CD1c-positive myeloid dendritic cell (primary cell): ENCODE results near the gene CLRN3.

ENCODE experiments used
- DNase-seq: peaks from one replicate; pipeline ENCODE4 v3.0.0-alpha.2; 2016; ENCODE audit errors: extremely low spot score

CLRN3 gene

DNA sequence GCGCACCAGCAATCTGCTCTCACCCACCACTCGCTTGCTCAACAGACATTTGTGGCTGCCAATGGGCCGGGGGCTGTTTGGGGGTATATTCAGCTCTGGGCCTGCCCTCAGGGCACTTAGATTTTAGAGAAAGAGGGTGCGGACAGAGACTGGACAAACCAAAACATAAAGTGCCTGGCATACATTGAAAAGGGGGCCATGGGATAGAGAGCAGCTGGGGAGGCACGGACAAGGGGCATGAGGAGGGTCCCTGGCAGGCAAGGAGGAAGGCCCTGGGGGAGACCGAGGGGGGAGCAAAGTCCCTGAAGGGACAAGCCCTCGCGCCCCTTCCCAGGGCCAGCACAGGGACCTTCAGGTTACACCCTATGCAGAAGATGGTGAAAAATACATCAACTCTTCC lies 43.5 kb downstream of the CLRN3 start:
- no peak for DNase-seq

DNA sequence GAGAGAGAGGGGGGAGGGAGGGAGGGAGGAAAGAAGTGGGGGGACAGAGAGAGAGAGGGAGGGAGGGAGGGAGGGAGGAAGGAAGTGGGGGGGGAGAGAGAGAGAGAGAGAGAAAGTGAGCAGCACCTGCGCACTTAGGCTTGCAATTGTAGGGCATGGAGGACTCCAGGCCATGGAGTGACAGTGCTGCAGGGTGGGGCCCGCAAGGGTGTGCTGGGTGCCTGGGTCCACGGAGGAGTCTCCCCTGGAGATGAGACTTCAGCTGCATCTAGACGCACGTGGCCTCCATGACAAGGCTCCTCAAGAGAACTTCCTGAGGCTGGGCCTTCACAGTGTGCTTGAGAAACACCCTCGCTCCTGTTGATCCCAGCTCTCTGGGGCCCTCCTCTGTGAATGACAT lies 44.5 kb downstream of the CLRN3 start:
- no peak for DNase-seq

DNA sequence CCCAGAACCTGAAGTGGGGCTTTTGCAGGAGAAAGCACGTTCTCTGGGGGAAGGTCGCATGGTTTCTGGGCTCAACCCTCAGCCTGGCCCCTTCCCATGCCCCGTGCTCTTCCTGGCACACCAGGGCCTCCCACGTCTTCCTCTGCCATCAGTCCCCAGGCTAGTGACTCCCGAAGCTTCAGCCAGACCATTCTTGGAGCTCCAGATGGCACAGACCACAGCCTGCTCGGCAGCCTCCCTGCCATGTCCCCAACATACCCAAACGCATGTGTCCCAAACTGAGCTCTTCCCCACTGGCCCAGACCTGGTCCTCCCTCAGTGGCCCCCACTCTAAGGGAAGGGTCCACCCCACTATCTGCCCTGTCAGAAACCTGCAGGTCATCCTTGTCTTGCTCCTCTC lies 47.0 kb downstream of the CLRN3 start:
- DNase-seq: no peak

DNA sequence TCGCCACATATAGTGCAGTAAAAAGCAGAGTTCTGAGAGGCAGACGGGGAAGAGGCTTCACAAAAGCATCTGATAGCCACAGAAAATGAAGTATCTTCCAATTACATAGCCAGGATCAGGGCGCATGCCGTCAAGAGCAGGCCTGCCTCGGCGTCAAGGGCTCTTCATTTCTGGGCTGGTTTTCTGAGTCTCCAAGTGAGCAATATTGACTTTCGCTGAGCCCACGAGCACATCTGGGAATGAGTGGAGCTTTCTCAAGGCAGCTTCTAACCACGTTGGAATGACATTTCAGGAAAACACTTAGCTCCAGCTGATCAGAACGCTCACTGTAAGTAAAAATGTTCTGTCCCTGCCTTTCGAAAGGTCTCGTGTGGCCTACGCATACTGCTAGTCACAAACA lies 51.9 kb downstream of the CLRN3 start:
- no peak for DNase-seq

DNA sequence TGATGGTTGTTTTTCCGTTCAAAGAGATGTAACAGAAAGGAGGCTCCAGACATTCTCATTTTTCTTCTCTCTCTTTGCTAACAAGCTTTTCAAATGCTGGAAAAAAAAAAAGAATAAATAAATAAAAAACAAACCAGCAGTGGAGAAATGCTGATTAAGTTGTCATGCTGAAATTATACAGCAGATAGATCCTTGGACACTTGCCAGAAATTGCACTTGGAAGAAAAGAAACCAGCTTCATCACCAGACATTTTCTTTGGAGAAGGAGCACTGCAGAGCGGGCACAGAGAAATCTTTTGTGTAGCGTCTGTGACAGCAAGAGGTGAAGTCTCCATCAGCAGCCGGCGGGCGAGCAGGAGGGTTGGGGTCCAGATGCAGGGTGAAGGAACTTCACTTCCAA lies 55.8 kb downstream of the CLRN3 start:
- no peak for DNase-seq

DNA sequence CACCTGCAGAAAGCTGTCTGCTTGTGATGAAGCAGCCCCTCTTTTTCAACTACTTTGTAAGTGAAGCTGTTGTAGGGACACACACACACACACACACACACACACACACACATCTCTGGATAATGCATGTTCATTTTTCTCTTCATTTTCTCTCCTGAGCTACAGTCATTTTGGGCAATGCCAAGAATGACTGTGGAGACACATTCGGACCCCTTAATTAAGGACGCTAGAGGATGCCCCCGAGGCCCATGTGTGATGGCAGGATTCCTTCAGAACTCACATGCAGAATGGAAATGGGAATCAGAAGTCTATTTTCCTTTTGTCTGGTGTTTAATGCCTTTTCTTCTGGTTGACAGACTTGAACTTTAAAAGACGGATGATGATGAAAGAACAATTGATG lies 56.6 kb downstream of the CLRN3 start:
- DNase-seq: no peak

DNA sequence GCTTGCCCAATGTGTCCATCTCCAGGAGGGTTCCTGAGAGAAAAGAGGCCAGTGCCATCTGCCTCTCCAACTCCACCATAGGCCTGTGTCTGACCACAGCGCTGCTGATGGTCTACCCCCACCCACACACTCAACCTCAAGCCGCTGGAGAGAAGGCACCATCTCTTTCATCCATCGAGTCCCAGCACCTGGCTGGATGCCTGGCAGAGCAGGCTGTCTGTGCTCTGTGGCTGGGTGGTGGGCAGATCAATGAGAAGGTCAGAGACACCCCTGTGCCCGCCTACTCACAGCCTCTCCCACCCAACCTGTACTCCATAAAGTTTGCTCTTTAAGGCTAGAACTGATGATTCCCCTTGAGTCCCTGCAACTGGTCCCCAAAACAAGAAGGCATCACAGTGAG lies 58.0 kb downstream of the CLRN3 start:
- no peak for DNase-seq

DNA sequence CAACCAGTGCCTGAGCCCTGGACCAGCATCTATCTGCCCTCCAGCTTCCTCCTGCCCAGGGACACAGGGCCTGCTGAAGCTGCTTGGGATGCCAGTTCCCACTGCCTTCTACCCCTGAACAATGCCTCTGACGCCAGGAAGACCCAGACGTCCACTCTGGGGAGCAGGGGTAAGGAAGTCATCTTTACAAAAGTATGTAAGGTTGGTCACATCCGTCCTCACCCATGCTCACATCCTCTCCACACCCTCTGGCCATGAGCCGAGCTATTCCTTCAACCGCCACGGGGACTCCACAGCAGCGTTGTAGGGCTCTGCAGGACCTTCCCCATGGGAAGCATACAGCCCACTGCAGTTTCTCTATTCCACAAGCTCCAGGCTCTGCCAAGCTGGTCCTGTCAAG lies 58.5 kb downstream of the CLRN3 start:
- no peak for DNase-seq

DNA sequence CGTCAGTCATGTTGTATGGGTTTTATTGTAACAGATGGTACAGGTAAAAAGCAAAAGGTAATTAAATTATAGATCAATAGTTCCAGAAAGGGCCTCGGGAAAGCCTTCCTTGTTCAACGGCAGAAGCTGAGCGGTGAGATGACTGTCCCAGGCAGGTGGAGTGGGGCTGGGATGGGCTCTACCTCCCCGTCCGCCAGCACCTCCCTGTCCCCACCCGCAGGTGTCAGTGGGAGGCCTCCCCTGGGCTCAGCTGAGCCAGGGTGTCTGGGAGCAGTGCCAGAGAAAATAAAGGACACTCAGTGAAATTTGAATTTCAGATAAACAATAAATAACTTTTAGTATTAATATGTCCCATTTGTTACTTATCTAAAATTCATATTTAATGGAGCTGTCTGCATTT lies 58.9 kb downstream of the CLRN3 start:
- DNase-seq: no peak

DNA sequence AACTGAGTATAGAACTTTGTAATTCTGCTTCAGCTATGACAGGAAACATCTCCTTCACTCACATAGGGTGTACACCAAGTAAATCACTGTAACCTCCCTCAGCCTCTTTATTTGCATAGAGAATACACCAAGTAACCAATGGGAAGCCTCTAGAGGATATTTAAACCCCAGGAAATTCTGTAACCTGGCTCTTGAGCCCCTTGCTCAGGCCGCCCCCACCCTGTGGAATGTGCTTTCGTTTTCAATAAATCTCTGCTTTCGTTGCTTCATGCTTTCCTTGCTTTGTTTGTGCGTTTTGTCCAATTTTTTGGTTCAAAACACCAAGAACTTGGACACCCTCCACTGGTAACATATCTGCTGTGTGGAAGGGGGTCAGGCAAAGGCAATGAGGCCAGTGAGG lies 60.2 kb downstream of the CLRN3 start:
- DNase-seq: no peak

DNA sequence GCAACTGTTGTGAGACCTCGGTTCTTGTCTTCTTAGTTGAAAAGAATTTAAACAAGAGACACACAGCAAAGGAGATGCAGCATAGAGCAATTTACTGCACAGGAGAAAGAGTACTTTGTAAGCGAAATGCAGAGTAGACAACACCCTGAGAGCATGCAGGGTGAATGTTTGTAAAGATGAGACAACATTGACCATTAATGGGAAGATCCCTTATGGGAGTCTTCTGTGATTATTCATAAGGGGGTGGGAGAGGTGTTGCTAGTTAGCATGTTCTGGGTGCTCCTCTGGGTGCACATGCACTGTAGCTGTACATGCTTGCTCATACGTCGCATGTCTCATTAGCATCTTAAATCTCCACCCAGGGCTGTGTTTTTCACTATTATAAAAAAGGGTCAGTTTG lies 62.3 kb downstream of the CLRN3 start:
- no peak for DNase-seq
